ENCODE measurements around the gene STOM.
"Not testable (repeated sequence)": the region's sequence is repeated elsewhere in the genome, so short reads cannot be mapped to it uniquely, and the experiment has no call there.

Gene STOM

GRCh38 chr9:121369595-121370265 lies at the start of gene STOM:
Gene STOM, minus strand, starts transcription at chr9:121370250. Its CDS starts 63 bp downstream, at chr9:121370187.
- DNase-seq, result no peak

- no peak for DNase-seq
Observed at GRCh38 chr9:121411993-121412392, 41.9 kb upstream of the STOM start.

GRCh38 chr9:121405899-121406298 lies 35.8 kb upstream of the STOM start:
- DNase-seq, result no peak

GRCh38 chr9:121404906-121405305 lies 34.9 kb upstream of the STOM start:
- no peak for DNase-seq

- no peak for DNase-seq
Observed at GRCh38 chr9:121399883-121400607, 30.0 kb upstream of the STOM start.

- no peak for DNase-seq
Observed at GRCh38 chr9:121399126-121399882, 29.3 kb upstream of the STOM start.

- no peak for DNase-seq
Observed at GRCh38 chr9:121398374-121398773, 28.3 kb upstream of the STOM start.

- not testable (repeated sequence) for DNase-seq
Observed at GRCh38 chr9:121397277-121397676, 27.2 kb upstream of the STOM start.

- DNase-seq, result no peak
Observed at GRCh38 chr9:121395558-121395957, 25.5 kb upstream of the STOM start.

GRCh38 chr9:121394292-121394691 lies 24.2 kb upstream of the STOM start:
- no peak for DNase-seq

- DNase-seq, result no peak
Observed at GRCh38 chr9:121393318-121393717, 23.3 kb upstream of the STOM start.

- no peak for DNase-seq
Observed at GRCh38 chr9:121390372-121390771, 20.3 kb upstream of the STOM start.

GRCh38 chr9:121388140-121388905 lies 18.3 kb upstream of the STOM start:
- DNase-seq, result no peak

- no peak for DNase-seq
Observed at GRCh38 chr9:121386442-121387175, 16.6 kb upstream of the STOM start.

- no peak for DNase-seq
Observed at GRCh38 chr9:121383715-121384114, 13.7 kb upstream of the STOM start.

- no peak for DNase-seq
Observed at GRCh38 chr9:121380846-121381245, 10.8 kb upstream of the STOM start.

- no peak for DNase-seq
Observed at GRCh38 chr9:121376214-121376830, 6.3 kb upstream of the STOM start.

- no peak for DNase-seq
Observed at GRCh38 chr9:121373011-121373729, 3.1 kb upstream of the STOM start.

GRCh38 chr9:121372239-121373010 lies 2.4 kb upstream of the STOM start:
- no peak for DNase-seq

GRCh38 chr9:121371495-121372061 lies 1.5 kb upstream of the STOM start:
- no peak for DNase-seq

Data from activated CD8-positive, alpha-beta memory T cell treated with anti-CD3 and anti-CD28 coated beads for 24 hours (primary cell).